HCT116 (cell line): ENCODE measurements around the gene CPD. TPM values are rescaled to one million over a fixed set of nuclear protein-coding genes. Genes with fewer than 3 reads are reported as not detected.
A peak's percentile ranks its signal among the peaks of the same experiment; 100 is the strongest.

ENCODE experiments used
- ATAC-seq: fragments of 200-7000 bp; cut with Tn5 transposase; 2 replicates; pipeline ENCODE4 v1.9.1; 2020; ENCODE audit warnings: mild to moderate bottlenecking, moderate library complexity
- BruUV-seq: library from RNA; stranded (reverse); fragments of 400-500 nt; replicated peaks from 2 replicates; lab custom pipeline; 2021; lab: Mats Ljungman, UMichigan
- CTCF ChIA-PET: fragments of 300-600 bp; sonication (Branson Sonifier 250); formaldehyde crosslinking; loops from one replicate; lab custom pipeline; 2021; ENCODE audit warnings: antibody characterized with exemption; lab: Charles Lee
- POLR2A ChIA-PET: fragments of 300-600, 350-600 bp; sonication (Branson Sonifier 250); formaldehyde crosslinking; loops from one replicate; lab custom pipeline; 2021; ENCODE audit warnings: antibody characterized with exemption; lab: Charles Lee
- RAD21 ChIA-PET, 2 experiments: fragments of 300-600 bp; sonication (Branson Sonifier 250); formaldehyde crosslinking; loops; one replicate each; lab custom pipeline; 2023; ENCODE audit warnings: low total read pairs in 2 of 2; ENCODE audit not compliant: uncharacterized antibody in 2 of 2, unreplicated experiment in 2 of 2, low non-redundant PET in 1 of 2; lab: Charles Lee
- DNase-seq: peaks from one replicate; pipeline ENCODE4 v3.0.0-alpha.2; 2010; ENCODE audit warnings: low read depth, low spot score
- H2AFZ ChIP-seq: fragments of 200-600 bp; shearing (Covaris generic), sonication (generic); 2 replicates; pipeline ENCODE4 v1.6.1; 2017; ENCODE audit warnings: low read depth, mixed run types, mixed read lengths, antibody characterized with exemption, low read length; ENCODE audit not compliant: poor library complexity, severe bottlenecking
- H3K27ac ChIP-seq: 2 replicates; pipeline ENCODE4 v1.5.1; 2012; ENCODE audit warnings: low read depth, low read length
- H3K27me3 ChIP-seq: fragments of 200-600 bp; sonication (generic); 2 replicates; pipeline ENCODE4 v1.6.1; 2016; ENCODE audit warnings: mixed run types, low read length, mixed read lengths; ENCODE audit not compliant: insufficient read depth
- H3K36me3 ChIP-seq, 2 experiments: fragments of 200-500 bp in 1 of 2; fragments of 200-600 bp in 1 of 2; sonication (Bioruptor generic) in 1 of 2; sonication (generic) in 1 of 2; 2 replicates each; pipeline versions ENCODE4 v1.5.1 to v1.6.1; 2014 to 2016; ENCODE audit warnings: low read length in 2 of 2, inconsistent platforms in 1 of 2, mixed read lengths in 1 of 2, mixed run types in 1 of 2; ENCODE audit not compliant: insufficient read depth in 2 of 2, control insufficient read depth in 1 of 2
- H3K4me1 ChIP-seq, 2 experiments: fragments of 200-600 bp in 1 of 2; sonication (generic) in 1 of 2; 2 replicates each; pipeline versions ENCODE4 v1.5.1 to v1.6.1; 2012 to 2017; ENCODE audit warnings: low read length in 2 of 2, inconsistent platforms in 1 of 2, mild to moderate bottlenecking in 1 of 2, mixed read lengths in 1 of 2, mixed run types in 1 of 2, moderate library complexity in 1 of 2; ENCODE audit not compliant: insufficient read depth in 2 of 2, control insufficient read depth in 1 of 2
- H3K4me2 ChIP-seq: fragments of 200-600 bp; sonication (generic); 2 replicates; pipeline ENCODE4 v1.6.1; 2017; ENCODE audit warnings: mixed run types, low read length, mixed read lengths
- H3K4me3 ChIP-seq, 2 experiments: fragments of 200-600 bp in 1 of 2; sonication (generic) in 1 of 2; replicated peaks in 1 of 2; 2 replicates each; pipeline ENCODE4 v1.5.1; 2011 to 2016; ENCODE audit warnings: low read length in 2 of 2, control low read depth in 1 of 2, low read depth in 1 of 2, mild to moderate bottlenecking in 1 of 2, mixed read lengths in 1 of 2, mixed run types in 1 of 2
- H3K79me2 ChIP-seq: fragments of 200-600 bp; sonication (generic); 2 replicates; pipeline ENCODE4 v1.6.1; 2017; ENCODE audit warnings: mild to moderate bottlenecking, mixed run types, low read length, moderate library complexity, mixed read lengths; ENCODE audit not compliant: insufficient read depth
- H3K9ac ChIP-seq: fragments of 200-600 bp; sonication (generic); 2 replicates; pipeline ENCODE4 v1.6.1; 2016; ENCODE audit warnings: low read length, mixed read lengths
- H3K9me2 ChIP-seq: fragments of 200-600 bp; sonication (generic), shearing (Covaris generic); 2 replicates; pipeline ENCODE4 v1.6.1; 2017; ENCODE audit warnings: mixed run types, mild to moderate bottlenecking, moderate library complexity; ENCODE audit not compliant: insufficient read depth
- H3K9me3 ChIP-seq, 2 experiments: fragments of 200-500 bp in 1 of 2; fragments of 200-600 bp in 1 of 2; sonication (Bioruptor generic) in 1 of 2; sonication (generic) in 1 of 2; 2 replicates each; pipeline ENCODE4 v1.6.1; 2014 to 2017; ENCODE audit warnings: low read length in 2 of 2, mixed read lengths in 2 of 2, inconsistent platforms in 1 of 2, low read depth in 1 of 2, mild to moderate bottlenecking in 1 of 2, mixed run types in 1 of 2, moderate library complexity in 1 of 2; ENCODE audit not compliant: control insufficient read depth in 1 of 2, insufficient read depth in 1 of 2
- H4K20me1 ChIP-seq: fragments of 200-600 bp; sonication (generic), shearing (Covaris generic); 2 replicates; pipeline ENCODE4 v1.6.1; 2017; ENCODE audit warnings: mixed run types, mild to moderate bottlenecking, moderate library complexity; ENCODE audit not compliant: insufficient read depth
- CEBPB ChIP-seq: IDR thresholded peaks from 2 replicates; pipeline ENCODE4 v1.6.1; 2012; ENCODE audit warnings: low read depth
- CTCF ChIP-seq, 3 experiments: fragments of 200-600 bp in 1 of 3; sonication (generic) in 1 of 3; IDR thresholded peaks in 2 of 3; conservative IDR thresholded peaks in 1 of 3; 2 replicates each; pipeline ENCODE4 v1.5.1; 2012 to 2017; ENCODE audit warnings: low read depth in 2 of 3, low read length in 2 of 3, antibody characterized with exemption in 1 of 3, borderline replicate concordance in 1 of 3, control low read depth in 1 of 3, mild to moderate bottlenecking in 1 of 3, mixed read lengths in 1 of 3, mixed run types in 1 of 3, moderate library complexity in 1 of 3; ENCODE audit not compliant: insufficient read depth in 1 of 3
- EGR1 ChIP-seq: IDR thresholded peaks from 2 replicates; pipeline ENCODE4 v1.6.1; 2012; ENCODE audit warnings: low read depth
- ELF1 ChIP-seq: IDR thresholded peaks from 2 replicates; pipeline ENCODE4 v1.6.1; 2012; ENCODE audit warnings: low read depth, borderline replicate concordance
- EZH2 ChIP-seq: fragments of 200-600 bp; sonication (generic); IDR thresholded peaks from 2 replicates; pipeline ENCODE4 v1.6.1; 2017; ENCODE audit warnings: antibody characterized with exemption, mixed run types
- EZH2phosphoT487 ChIP-seq: fragments of 200-600 bp; IDR thresholded peaks from 2 replicates; pipeline ENCODE4 v1.6.1; 2018; ENCODE audit warnings: antibody characterized with exemption, borderline replicate concordance
- FOSL1 ChIP-seq: IDR thresholded peaks from 2 replicates; pipeline ENCODE4 v1.6.1; 2012; ENCODE audit warnings: low read depth
- JUND ChIP-seq: IDR thresholded peaks from 2 replicates; pipeline ENCODE4 v1.6.1; 2012
- POLR2A ChIP-seq: IDR thresholded peaks from 2 replicates; pipeline ENCODE4 v1.7.0; 2011; ENCODE audit warnings: borderline replicate concordance; ENCODE audit not compliant: insufficient read depth, insufficient read length; ENCODE audit errors: extremely low read depth
- POLR2AphosphoS5 ChIP-seq: IDR thresholded peaks from 2 replicates; pipeline ENCODE4 v1.6.1; 2011; ENCODE audit warnings: mild to moderate bottlenecking, low read depth, low read length, moderate library complexity
- RAD21 ChIP-seq: IDR thresholded peaks from 2 replicates; pipeline ENCODE4 v1.6.1; 2012; ENCODE audit warnings: low read depth, mild to moderate bottlenecking
- REST ChIP-seq: IDR thresholded peaks from 2 replicates; pipeline ENCODE4 v1.6.1; 2012; ENCODE audit warnings: low read depth
- SIN3A ChIP-seq: IDR thresholded peaks from 2 replicates; pipeline ENCODE4 v1.6.1; 2012; ENCODE audit warnings: low read depth
- SRF ChIP-seq: IDR thresholded peaks from 2 replicates; pipeline ENCODE4 v1.6.1; 2012; ENCODE audit warnings: low read depth
- TCF7L2 ChIP-seq: IDR thresholded peaks from 2 replicates; pipeline ENCODE4 v1.7.0; 2011; ENCODE audit warnings: borderline replicate concordance, inconsistent platforms; ENCODE audit not compliant: insufficient read depth, insufficient read length; ENCODE audit errors: extremely low read depth
- YY1 ChIP-seq: IDR thresholded peaks from 2 replicates; pipeline ENCODE4 v1.6.1; 2011; ENCODE audit warnings: low read length, low read depth, moderate library complexity, mild to moderate bottlenecking; ENCODE audit not compliant: insufficient replicate concordance; ENCODE audit errors: extremely low read depth
- ZBTB33 ChIP-seq: IDR thresholded peaks from 2 replicates; pipeline ENCODE4 v1.6.1; 2011; ENCODE audit warnings: mild to moderate bottlenecking, low read length, moderate library complexity; ENCODE audit not compliant: insufficient replicate concordance; ENCODE audit errors: extremely low read depth
- ZFX ChIP-seq: fragments of 450-650 bp; IDR thresholded peaks from 2 replicates; pipeline ENCODE4 v1.6.1; 2017
- ZNF274 ChIP-seq: fragments of 200-500 bp; sonication (Bioruptor generic); IDR thresholded peaks from 2 replicates; pipeline ENCODE4 v1.6.1; 2014; ENCODE audit warnings: mild to moderate bottlenecking, low read depth, low read length, inconsistent platforms
- intact Hi-C: fragments of 100-400 bp; cut with micrococcal nuclease; formaldehyde crosslinking; loops from 2 replicates; pipeline ENCODE4 v1.10.0; 2022
- total RNA-seq: library from RNA; stranded (reverse); gene quantifications from one replicate; pipeline ENCODE4 v1.2.1, GENCODE V29; 2021; ENCODE audit not compliant: unreplicated experiment

CPD gene
- total RNA-seq, 1 experiment from 2014 or later = 47.2 TPM

GRCh38 chr17:30477083-30477773 is 98.5 kb downstream of the CPD start, which contains the start of gene GOSR1:
Gene GOSR1, plus strand, starts transcription at chr17:30477408. Its CDS starts 26 bp downstream, at chr17:30477434.
- no peaks in the 10 kb centered on the region for H3K9me2 ChIP-seq
- ATAC-seq (peak; percentile 98), DNase-seq (peak; percentile 91)
- ChIA-PET POLR2A (interaction anchor here (0.8 to 1.0 kb wide), 4 partner anchors 16 to 137 kb away, joined by 3 to 4 read pairs (median 4); no protein-coding TSS in a partner anchor), RAD21 (interaction anchor here in 1 of 2 experiments (0.9 kb wide), 1 partner anchor 124 kb away, joined by 3 read pairs; no protein-coding TSS in a partner anchor), CTCF (interaction anchor here (0.9 to 1.9 kb wide), 8 partner anchors 11 to 372 kb away, joined by 3 to 7 read pairs (median 6); partner anchors contain the start of gene CRLF3)
- H3K36me3 ChIP-seq = peaks cover 0 to 8% of the 10 kb centered on the region in 2 experiments; a peak in 3 of 4 replicates
- H3K4me3 ChIP-seq = peak within 1 kb of the TSS; percentile 81 to 87
- H4K20me1 ChIP-seq = no peaks in the 10 kb centered on the region
- H3K9ac ChIP-seq = peak within 1 kb of the TSS; percentile 95
- peaks cover 0 to 12% of the 10 kb centered on the region in 2 experiments; a peak in 3 of 4 replicates for H3K4me1 ChIP-seq
- H2AFZ ChIP-seq = peak within 1 kb of the TSS; percentile 94
- no peaks in the 10 kb centered on the region for H3K9me3 ChIP-seq
- BruUV-seq = no TSS peak
- peak within 1 kb of the TSS; percentile 78 for H3K27ac ChIP-seq
- peaks cover 42% of the 10 kb centered on the region for H3K79me2 ChIP-seq
- intact Hi-C loops = loop anchor here (2.0 to 5.0 kb wide), 2 partner anchors 78 to 240 kb away; no protein-coding TSS in a partner anchor
- H3K27me3 ChIP-seq = no peaks in the 10 kb centered on the region
- peak within 1 kb of the TSS; percentile 83 for H3K4me2 ChIP-seq
- TF ChIP-seq YY1 = peak; percentile 98
- no peak for TF ChIP-seq ZNF274
- TF ChIP-seq ELF1 = peak; percentile 33; the same call in 1 of the 2 replicates
- peak; percentile 68 to 76 (median 71); a peak in 5 of 6 replicates for TF ChIP-seq CTCF (IDR thresholded peaks at IDR 0.05 in 2 of 3, conservative IDR thresholded peaks at IDR 0.05 in 1 of 3; ENCODE audit: borderline replicate concordance in 1 of 3, insufficient read depth in 1 of 3, low read depth in 2 of 3, low read length in 2 of 3)
- TF ChIP-seq RAD21 = peak; percentile 50
- no peak for TF ChIP-seq EZH2phosphoT487
- peak; percentile 88 for TF ChIP-seq POLR2A
- TF ChIP-seq SIN3A = peak; percentile 36; the same call in 1 of the 2 replicates
- TF ChIP-seq EGR1 = no peak
- TF ChIP-seq FOSL1 = no peak
- TF ChIP-seq JUND = no peak
- no peak for TF ChIP-seq SRF
- TF ChIP-seq EZH2 = no peak
- peak; percentile 89 for TF ChIP-seq ZFX
- no peak for TF ChIP-seq CEBPB
- no peak for TF ChIP-seq REST
- TF ChIP-seq POLR2AphosphoS5 = peak; percentile 94
- no peak for TF ChIP-seq TCF7L2
- no peak for TF ChIP-seq ZBTB33
